HG02759 (cell line): Measurements from ENCODE around the gene ERBB4.
A peak's percentile ranks its signal among the peaks of the same experiment; 100 is the strongest.
"Not testable (repeated sequence)": the region's sequence is repeated elsewhere in the genome, so short reads cannot be mapped to it uniquely, and the experiment has no call there.

ENCODE experiments used
- ATAC-seq: cut with Tn5 transposase; IDR thresholded peaks from one replicate; pipeline ENCODE4 v1.9.1; 2021; ENCODE audit warnings: mild to moderate bottlenecking, moderate library complexity; ENCODE audit not compliant: unreplicated experiment

ERBB4 gene

DNA sequence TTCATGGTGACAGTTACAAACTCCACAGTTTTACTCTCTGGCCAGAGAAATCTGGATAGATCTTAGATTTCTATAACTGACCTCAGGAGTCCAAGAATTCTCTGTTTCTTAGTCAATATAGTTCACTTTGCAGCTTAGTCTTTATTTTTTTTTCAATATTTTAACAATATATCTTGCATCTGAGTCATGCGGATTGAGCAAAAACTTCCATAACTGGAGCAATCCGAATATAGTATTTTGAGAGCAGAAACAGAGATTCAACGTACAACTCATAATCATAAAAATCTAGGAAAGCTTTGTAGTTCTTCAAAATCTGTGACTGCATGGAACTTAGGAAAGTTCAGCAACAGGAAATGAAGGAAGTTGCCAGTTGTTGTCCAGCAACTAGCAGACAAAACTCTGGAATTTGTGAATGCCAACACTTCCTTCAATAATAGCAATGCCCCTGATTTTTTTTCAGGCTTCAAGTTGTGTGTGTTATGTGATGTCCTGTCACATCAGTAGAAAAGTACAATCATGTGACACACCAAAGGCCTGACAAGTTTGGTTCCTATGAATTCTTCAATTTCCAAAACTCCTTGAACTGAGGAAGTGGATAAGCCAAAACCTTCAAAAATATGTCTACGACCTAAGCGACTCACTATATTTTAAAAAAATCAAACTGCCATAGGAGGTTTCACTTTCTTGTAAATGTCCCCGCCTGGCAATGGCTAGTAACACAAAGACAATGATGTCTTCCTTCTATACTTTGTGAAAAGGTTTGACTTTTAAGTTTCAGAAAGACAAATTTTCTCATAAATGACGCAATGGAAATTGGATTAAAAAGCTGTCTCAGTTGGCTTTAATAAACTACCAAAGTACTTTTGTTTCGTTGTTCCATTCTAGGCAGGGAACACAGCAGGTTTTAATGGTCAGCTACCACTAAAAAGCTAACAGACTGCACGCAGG is 510.6 kb downstream of the ERBB4 start:
- no peak for ATAC-seq

DNA sequence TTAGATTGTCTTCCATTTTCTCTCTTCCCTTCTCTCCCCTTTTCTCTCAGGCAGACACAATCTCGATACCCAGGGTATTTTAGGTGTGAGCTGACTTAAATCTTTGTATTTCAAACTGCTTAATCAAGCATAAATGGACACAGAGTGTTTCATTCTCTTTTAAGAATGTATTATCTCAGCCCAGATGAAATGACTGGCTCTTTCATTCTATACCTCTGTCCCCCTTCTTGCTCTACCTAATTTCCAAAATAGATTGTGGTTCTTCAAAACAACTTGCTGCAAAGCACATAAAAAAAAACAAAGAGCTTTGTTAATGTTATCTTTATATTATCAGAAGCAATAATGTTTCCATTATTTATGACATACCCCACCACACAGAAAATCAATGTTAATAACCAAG is 514.6 kb downstream of the ERBB4 start:
- no peak for ATAC-seq

DNA sequence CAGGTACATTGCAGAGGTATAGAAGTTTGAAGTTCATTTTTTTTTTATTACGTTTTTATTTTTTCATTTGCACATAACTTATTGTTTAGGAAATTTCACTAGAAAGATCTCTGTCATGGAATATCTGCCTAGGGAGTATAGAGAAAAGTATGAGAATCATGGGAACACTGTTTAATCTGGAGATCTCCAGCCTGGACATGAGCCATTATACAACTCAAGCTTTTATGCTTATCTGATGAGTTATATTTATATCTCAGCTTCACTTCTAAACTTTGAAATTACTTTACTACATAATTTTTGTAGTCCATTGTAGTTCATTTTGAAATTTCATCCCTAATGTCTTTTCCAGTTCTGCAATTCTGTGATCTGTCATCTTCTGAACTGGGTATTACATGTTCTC is 515.6 kb downstream of the ERBB4 start:
- ATAC-seq: no peak

DNA sequence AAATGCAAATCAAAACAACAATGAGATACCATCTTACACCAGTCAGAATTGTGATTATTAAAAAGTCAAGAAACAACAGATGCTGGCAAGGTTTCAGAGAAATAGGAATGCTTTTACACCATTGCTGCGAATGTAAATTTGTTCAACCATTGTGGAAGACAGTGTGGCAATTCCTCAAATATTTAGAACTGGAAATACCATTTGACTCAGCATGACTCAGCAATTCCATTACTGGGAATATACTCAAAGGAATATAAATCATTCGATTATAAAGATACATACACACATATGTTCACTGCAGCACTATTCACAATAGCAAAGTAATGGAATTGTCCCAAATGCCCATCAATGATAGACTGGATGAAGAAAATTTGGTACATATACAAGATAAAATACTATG is 516.7 kb downstream of the ERBB4 start:
- ATAC-seq: no peak

DNA sequence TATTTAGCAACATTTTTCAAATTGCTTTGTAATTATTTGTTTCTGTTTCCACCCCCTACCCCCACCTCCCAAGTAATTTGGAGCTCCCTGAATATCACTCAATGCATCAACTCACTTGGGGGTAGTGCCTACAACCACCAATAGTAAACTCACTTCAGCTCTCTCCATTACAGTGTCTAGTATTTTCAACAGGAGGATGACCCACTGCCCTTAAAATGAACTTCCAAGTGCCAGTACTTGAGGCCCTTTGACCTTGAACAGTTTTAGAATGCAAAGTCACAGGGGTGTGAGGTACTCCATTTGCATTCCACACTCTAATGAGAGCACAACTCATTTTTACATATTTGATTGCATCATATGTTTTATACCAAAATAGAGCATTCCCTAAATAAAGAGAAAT is 523.0 kb downstream of the ERBB4 start:
- no peak for ATAC-seq

DNA sequence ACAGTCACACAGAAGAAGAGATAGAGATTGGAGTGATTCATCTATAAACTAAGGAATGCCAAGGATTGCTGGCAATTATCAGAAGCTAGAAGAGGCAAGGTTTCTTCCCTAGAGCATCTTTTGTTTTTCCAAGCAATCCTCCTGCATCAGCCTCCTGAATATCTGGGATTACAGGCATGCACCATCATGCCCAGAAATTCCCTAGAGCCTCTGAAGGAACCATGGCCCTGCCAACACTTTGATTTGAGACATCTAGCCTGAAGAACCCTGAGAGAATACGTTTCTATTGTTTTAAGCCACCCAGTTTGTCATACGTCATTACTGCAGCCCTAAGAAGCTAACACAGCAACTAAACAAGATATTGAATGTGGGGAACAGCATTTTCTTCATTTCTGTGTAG is 525.0 kb downstream of the ERBB4 start:
- ATAC-seq: no peak

DNA sequence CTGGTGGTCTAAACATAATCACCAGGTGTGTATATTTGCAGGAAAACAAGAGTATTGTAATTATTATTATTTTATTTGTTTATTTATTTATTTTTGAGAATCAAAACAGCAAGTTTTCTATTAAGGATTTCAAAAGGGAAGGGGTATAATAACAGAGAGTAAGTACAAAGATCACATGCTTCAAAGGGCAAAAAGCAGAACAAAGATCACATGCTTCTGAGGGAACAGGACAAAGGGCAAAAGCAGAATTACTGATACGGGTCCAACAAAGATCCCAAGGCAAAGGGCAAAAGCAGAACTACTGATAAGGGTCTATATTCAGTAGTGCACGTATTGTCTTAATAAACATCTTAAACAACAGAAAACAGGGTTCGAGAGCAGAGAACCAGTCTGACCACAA is 528.3 kb downstream of the ERBB4 start:
- not testable (repeated sequence) for ATAC-seq

DNA sequence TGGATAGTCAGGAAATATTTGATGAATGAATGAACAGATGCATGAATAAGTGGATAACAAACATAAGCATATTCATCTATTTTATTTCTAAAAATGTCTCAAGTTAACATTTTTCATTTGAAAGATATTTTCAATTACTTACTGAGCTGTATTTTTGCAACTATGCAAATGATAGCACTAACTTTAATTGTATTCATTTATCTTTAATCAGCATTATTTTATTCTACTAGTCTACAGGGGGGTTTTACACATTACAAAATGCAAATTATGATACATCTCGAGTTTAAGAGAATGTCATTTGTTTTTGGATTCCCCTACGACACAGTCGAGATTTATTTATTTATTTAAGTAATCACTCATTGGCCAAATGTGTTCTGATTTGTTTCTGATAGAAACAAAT is 530.6 kb downstream of the ERBB4 start:
- no peak for ATAC-seq

DNA sequence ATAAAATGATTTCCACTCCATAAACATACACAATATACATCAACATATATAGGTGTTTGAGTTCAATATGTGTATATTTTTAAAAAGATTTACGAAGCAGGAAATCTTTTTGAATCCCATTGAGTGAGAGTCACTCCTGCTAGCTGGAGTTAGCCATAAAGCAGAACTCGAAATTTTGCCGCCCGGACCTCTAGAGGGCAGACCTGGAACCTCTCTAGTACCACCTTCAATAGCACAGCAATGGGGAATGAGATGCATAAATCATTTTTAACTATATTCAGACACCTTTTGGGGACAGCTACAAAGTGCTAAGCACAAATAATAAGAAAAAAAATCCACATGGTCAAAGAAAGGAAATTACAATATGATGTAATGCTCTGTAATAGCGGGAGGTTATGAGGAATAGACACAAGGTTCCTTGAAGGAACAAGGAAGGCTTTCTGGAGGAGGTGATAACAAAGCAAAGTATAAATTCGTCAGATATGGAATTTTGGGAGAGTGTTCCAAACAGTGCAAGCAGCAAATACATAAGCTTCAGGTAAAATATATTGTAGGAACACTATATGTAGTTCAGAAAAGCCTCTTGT is 533.4 kb downstream of the ERBB4 start:
- peak; percentile 90 for ATAC-seq

DNA sequence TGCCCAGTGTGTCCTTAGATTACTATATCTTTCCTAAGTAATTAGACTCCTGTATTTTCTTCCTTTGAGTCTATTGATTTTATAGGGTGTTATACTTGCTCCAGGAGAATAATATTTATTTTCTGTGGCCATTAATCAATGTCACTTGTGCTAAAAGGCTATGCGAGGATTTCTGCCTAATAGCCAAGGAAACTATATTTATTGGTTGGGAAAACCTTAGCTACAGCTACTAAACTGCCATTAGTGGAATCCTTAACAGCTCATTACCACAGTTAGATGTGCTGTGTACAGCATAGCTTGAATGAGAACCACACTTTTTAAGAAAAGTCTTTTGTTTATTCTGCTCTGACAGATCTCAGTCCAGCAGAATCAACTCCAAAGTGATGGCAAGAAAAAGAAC is 537.3 kb downstream of the ERBB4 start:
- no peak for ATAC-seq

DNA sequence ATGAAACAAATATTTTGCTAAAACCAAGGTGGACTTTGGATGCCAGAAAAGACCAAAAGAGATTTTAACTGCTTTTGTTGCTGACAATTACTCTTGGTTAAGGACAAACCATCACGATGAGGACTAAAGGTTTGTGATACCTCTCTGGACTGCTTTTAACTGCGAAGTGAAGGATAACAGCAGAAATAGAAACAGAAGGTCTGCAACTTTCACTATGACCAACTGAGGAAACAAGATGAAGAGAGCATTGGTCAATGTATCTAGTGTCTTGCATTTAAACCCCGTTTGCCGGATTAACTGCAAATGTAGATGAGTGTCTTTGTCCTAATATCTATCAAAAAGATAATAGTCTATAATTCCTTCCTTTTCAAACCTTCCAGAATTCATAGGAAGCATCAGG is 541.7 kb downstream of the ERBB4 start:
- no peak for ATAC-seq

DNA sequence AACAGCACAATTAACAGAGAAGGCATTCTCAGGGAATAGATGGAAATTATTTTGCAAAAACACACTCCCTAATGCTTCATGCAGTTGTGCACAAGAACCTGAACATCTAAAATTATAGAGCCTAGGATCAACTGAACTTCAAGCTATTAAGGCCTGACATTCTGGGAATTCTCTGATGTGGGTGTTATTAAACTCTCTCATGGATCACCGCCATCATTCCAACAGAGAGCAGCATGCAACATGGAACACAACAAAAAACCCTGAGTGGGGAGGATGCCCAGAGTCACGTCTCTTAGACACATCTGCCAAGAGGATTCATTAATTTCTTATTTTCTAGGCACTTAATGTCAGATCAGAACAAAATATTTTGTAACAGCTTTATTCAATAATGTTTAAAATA is 543.8 kb downstream of the ERBB4 start:
- ATAC-seq: no peak

DNA sequence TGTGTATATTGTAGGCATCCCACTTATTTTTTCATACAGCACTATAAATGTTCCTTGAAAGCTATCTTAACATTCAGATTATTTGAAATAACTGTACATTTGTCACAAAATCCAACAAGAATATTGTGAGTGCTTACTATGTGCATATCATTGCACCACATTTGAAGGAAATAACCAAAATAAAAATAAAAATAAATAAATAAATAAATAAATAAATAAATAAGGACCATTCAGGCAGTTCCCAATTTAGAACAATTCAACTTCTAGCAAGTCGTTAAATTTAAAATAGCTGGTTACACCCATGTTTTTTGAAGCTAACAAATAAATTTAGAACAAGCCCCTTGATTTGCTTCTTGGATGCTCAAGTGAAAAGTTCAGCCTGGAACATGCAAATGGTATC is 548.3 kb downstream of the ERBB4 start:
- no peak for ATAC-seq

DNA sequence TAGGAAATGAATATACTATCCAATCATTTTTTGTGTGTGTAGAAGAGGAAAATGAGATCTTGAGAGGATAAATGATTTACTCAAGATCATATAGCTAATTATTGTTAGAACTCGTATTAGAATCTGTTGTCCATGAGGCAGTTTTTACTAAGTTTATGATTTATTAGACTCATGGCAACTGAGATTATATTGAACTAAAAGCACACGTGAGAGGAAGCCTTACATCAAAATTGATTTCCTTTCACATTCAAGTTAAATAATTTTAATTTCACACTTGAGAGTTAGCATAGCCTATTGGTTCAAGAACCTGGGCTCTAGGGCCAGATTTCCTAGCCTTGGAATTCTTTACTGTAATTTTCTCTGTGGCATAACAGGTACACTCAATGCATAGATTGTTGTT is 552.3 kb downstream of the ERBB4 start:
- no peak for ATAC-seq

DNA sequence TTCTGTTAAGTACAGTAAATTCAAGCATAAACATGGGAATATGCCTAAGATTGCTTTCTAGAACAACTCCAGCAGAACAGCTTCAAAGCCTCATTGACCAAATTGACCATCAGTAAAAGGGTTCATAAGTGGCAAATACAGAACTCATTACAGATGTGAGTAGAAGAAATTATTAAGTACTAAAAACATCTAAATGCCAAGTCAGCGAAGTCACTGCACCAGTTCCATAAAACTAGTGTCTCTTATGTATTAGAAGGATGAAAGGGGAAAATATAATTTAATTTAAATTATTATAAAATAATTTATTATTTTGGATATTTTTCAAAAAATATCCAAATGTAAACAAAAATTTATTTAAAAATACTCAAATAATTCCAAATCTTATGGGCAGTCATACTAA is 553.2 kb downstream of the ERBB4 start:
- no peak for ATAC-seq

DNA sequence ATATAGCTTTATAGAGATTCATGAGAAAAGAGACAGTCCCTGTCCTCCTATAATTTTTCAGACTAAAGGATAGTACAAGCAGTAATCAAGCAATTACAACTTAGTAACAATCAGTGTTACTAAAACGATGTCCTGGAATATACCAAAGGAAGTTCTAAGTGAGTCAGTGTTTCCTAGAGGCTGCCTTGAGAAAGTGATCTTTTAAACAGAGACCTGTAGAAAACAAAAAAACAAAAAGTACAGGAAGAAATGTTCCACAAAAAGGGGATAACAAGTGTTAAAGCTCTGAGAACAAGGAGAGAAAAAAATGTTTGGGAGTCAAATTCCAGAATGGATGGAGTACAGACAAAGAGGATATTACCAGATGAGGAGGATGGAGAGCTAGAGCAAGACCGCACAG is 556.4 kb downstream of the ERBB4 start:
- no peak for ATAC-seq

DNA sequence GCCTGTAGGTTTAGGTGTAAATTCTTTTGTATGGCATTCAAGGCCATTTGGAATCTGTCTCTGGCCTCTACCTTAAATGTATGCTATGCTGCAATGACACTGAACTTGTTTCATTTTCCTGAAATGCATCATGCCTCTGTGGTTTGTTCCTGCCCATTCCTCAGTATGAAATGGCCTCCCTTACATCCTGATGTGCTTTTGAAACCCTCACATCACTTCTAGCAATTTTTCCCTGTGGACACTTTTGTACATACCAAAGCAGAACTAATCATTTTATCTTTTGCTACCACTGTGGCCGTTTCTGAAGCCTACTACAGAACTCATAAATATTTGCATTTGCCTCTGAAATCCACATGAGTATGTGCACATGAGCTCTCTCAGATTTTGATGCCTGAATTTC is 557.2 kb downstream of the ERBB4 start:
- ATAC-seq: no peak

DNA sequence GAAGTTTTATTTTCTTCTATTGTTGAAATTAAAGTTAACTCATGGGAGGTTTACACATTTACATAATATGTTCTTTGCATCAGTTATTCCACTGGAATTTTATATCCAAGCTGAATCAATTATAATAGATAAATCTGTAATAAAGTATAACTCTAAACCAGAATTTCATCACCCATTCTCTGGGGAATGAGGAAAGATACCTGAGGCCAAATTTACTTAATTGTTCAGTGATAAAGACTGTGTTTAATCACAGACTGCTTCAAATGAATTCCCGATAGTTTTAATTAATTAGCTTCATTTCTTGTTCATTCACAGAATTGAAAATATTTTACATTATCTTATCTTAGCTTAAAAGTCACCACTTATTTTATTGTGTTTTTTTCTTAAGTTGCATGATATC is 562.5 kb downstream of the ERBB4 start:
- no peak for ATAC-seq

DNA sequence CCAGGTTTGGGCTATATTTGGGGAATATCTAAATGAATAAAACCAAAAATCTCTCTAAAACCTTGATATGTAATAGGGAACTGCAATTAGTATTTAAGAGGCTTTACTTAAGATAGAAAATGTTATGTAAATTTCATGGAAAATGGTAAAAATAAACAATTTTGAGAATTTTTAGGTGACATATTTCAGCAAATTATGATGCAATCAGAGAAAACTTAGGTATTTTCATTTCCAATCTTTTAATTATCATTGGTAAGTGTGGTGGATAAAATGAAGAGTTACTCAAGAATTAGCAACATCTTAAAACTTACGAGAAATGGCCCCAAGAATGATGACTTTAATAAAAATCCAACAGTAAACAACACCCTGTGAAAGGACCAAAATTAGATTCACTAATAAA is 571.4 kb downstream of the ERBB4 start:
- no peak for ATAC-seq

DNA sequence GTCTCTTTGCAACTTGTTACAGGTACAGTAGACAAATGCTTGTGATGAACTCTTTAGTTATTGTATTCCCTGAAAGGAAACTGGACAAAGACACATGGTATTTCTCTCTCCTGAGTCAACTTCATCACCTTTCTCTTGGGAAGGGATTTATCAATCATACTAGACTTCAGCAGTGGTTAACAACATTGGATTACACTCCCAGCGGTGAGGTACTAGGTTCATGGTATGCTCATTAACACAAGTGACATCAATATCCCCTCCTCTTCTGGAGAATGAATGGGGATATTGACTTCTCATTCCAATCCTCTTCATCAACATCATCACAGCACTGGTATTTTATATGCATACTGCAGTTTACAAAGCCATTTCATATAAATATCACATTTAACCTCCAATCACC is 574.6 kb downstream of the ERBB4 start:
- no peak for ATAC-seq

DNA sequence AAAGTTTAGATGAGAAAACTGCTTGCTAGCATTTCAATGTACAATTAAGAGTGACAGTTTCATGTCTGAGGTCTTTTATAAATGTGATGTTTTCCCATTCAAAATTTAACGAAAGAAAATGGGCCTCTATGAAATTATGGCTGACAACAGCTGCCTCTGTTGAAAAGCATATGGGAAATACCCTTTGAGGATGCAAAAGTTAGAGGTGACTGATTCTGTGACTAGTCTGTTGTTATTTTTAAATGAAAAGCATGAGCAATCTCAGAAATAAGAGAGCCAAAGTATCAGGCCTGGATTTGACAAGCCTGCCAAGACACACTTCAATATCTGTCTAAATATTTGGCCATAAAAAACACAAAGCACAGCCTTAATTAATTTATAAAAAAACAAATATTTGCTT is 580.8 kb downstream of the ERBB4 start:
- ATAC-seq: peak; percentile 94

DNA sequence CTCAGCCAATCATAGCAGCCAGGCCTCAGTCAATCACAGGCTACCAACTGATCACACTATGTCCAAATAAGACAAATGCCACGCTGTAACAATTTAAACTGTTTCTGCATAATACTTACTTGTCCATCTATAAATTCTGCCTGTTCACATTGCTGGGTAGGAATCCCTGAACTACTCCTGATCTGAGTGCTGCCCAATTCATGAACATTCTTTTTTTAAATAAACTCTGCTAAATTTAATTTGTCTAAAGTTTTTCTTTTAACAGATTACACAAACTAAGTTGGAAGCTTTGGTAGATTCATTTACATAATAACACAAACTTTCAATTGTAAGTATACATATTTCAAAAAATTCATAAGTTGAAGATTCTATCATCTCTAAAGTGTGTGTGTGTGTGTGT is 583.0 kb downstream of the ERBB4 start:
- no peak for ATAC-seq

DNA sequence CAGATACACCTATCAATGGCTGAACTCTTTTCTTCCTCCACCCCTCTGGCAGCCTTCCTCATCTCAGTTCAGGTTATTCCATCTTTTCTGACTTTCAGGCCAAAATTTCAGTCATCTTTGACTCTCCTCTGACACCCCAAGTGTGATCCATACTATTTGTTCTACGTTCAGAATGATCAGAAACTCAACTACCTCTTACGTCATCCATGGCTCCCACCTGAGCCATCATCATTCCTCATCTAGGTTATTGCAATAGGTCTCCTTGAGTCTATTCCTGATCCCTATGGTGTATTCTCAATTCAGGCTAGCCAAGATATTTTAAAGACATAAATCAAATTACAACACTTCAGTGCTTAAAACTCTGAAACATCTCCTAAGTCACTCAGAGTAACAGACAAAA is 589.7 kb downstream of the ERBB4 start:
- ATAC-seq: no peak
